Immature natural killer cell (primary cell): ENCODE results near the gene CD86. TPM values are rescaled to one million over a fixed set of nuclear protein-coding genes. Genes with fewer than 3 reads are reported as not detected.

Experiments used
- DNase-seq, 3 donors: peaks; one replicate each; pipeline ENCODE4 v3.0.0; 2022; ENCODE audit warnings: mixed read lengths in 1 of 3
- H3K27ac Mint-ChIP-seq, 6 donors: one replicate each; pipeline ENCODE4 v1.8.0; 2020; ENCODE audit warnings: mixed read lengths in 6 of 6, mild to moderate bottlenecking in 5 of 6, inconsistent platforms in 4 of 6, moderate library complexity in 3 of 6
- H3K27me3 Mint-ChIP-seq, 3 donors: one replicate each; pipeline ENCODE4 v1.8.0; 2020 to 2021; ENCODE audit warnings: low read depth in 3 of 3, mild to moderate bottlenecking in 3 of 3, mixed read lengths in 3 of 3, moderate library complexity in 3 of 3, inconsistent platforms in 1 of 3
- H3K36me3 Mint-ChIP-seq, 3 donors: one replicate each; pipeline ENCODE4 v1.8.0; 2020; ENCODE audit warnings: mixed read lengths in 3 of 3, inconsistent platforms in 2 of 3, mild to moderate bottlenecking in 2 of 3
- H3K4me1 Mint-ChIP-seq, 2 donors: one replicate each; pipeline ENCODE4 v1.8.0; 2020; ENCODE audit warnings: inconsistent platforms in 2 of 2, mild to moderate bottlenecking in 2 of 2, mixed read lengths in 2 of 2, moderate library complexity in 1 of 2
- H3K4me3 Mint-ChIP-seq, 5 donors: one replicate each; pipeline ENCODE4 v1.8.0; 2020; ENCODE audit warnings: mild to moderate bottlenecking in 5 of 5, mixed read lengths in 5 of 5, inconsistent platforms in 3 of 5, moderate library complexity in 3 of 5
- H3K9me3 Mint-ChIP-seq, 6 donors: one replicate each; pipeline ENCODE4 v1.8.0; 2020; ENCODE audit warnings: mild to moderate bottlenecking in 6 of 6, mixed read lengths in 6 of 6, inconsistent platforms in 4 of 6, moderate library complexity in 3 of 6
- polyA plus RNA-seq, 3 donors: library from polyadenylated mRNA; unstranded; fragments of 300-500 nt; fragmentation: Illumina TruSeq; gene quantifications; one replicate each; pipeline ENCODE4 v1.2.3, GENCODE V29; 2021

The CD86 gene
- polyA plus RNA-seq, 3 donors from 2014 or later: 1.1 to 7.4 (median 6.2) TPM

DNA sequence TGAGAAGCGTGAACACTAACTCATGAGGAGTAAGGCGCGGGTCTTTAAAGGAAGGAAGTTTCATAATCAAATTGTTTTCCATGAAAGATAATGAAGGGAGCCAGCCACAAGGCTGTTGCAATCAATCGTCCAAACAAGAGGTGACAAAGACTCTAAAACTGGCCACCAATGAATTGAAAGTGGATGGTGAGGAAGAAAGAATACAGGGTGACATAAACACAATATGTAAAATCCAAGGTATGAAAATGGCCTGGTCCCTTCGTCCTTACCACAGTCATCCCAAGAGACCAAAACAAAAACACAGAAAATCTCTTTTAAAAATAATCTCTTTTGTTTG lies 12.0 kb downstream of the CD86 start:
- peak overlapping the region in 1 of 6 donors; percentile 5 for H3K27ac Mint-ChIP-seq
- no peaks in the 10 kb centered on the region for H3K36me3 Mint-ChIP-seq
- peaks cover 0 to 3% (median 0%) of the 10 kb centered on the region in 6 donors for H3K9me3 Mint-ChIP-seq
- peaks cover 0 to 2% of the 10 kb centered on the region in 2 donors for H3K4me1 Mint-ChIP-seq
- no peak for DNase-seq
- peaks cover 0 to 2% (median 0%) of the 10 kb centered on the region in 3 donors for H3K27me3 Mint-ChIP-seq
- peak overlapping the region in 1 of 5 donors; percentile 23 for H3K4me3 Mint-ChIP-seq

DNA sequence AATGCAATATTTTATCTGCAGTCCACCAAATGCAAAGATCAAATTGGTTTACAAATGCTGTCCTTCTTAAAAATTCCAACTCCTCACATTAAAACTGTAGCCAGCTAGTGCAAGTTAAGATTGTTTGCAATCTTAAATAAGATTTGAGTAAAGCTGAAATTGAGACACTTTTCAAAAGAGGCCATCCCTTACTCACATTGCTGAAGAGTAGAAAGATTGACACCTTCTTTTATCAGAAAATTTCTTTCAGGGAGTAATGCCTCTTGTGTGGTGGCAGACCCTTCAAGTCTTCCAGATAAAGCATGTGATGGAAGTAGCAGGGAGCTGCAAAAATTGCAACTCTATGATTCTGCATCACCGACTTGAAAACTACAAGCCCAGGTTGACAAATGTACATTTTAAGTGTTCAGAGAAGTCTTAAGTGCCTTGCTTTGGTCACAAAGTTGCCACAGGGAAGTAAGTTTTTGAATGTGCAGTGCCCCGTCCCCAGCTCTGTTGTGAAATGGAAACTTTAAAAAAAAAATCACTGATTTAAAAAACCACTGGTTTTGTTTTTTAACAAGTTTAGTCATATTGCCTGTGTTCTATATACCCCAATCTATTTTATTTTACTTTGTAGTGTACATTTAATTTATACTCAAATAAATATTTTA lies 12.6 kb downstream of the CD86 start:
- Mint-ChIP-seq H3K4me1 (peaks cover 0 to 2% of the 10 kb centered on the region in 2 donors), H3K4me3 (no peak overlapping the region), H3K27me3 (peaks cover 0 to 2% (median 0%) of the 10 kb centered on the region in 3 donors), H3K36me3 (no peaks in the 10 kb centered on the region), H3K9me3 (peaks cover 0 to 3% (median 0%) of the 10 kb centered on the region in 6 donors), H3K27ac (no peak overlapping the region)
- DNase-seq: no peak

DNA sequence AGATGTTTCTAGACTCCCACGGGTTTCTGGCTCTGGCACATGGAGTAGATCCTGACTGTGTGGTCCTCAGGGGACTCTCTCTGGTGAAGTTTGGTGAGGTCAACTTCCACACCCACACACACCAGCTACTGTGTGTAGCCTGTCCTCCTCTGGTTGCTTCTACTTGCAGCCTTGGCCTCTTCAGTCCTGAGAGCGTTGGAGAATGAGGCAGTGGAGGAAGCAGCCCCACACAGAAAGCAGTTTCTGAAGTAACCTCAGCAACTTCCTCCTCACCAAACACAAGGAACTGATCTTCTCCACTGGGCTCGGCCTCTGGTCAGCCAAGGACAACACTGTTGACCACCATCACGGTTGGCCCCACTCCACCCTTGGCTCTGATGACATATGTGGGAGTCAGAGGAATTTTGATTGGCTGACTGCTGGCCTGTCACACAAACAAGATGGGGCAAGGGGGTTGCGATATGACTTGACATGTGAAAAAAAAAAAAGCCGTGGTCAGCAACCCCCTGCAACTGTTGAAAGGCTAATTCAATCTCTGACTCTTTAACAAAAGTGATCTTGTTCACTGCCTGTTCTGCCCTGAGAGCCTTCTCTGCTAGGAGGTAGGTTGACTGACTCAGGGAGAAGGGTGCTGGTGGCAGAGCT lies 19.6 kb downstream of the CD86 start:
- Mint-ChIP-seq H3K4me1 (no peaks in the 10 kb centered on the region), H3K27me3 (peaks cover 0 to 2% (median 0%) of the 10 kb centered on the region in 3 donors), H3K27ac (no peak overlapping the region), H3K9me3 (peaks cover 0 to 10% (median 0%) of the 10 kb centered on the region in 6 donors), H3K4me3 (no peak overlapping the region), H3K36me3 (no peaks in the 10 kb centered on the region)
- no peak for DNase-seq

DNA sequence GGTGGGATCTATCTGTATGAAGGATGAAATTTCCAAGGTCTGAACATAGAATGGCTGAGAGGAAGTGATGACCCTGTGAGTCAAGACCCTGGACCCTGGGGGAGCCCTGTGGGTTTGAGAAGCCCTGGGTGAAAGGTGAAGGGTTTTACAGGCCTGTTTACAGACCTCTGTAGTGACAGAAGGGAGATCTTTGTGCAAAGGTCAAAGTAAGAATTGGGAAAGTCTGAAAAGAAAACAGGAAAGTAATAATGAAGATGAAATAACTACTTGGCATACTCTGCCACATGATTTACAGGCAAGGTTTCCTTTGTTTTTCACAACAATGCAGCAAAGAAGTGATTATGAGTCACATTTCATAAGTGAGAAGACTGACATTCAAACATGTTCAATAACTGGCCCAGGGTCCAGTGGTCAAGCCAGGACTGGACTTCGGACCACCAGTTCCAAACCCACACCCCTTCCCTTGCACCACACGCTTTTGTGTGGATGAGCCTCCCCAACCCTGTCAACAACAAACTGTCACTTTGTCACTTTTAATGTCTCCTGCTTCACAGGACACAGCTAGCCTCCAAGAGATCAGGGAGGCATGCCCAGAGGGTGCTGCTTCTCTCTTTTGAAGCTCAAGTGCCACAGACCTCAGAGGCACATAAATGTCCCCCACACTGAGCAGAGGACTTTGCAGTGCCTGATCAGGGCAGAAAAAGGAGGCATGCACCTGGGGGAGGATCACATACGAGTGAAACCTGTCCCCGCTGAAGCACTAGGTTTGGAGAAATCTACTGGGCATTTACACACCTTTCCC lies 21.5 kb downstream of the CD86 start:
- DNase-seq: no peak
- peaks cover 0 to 3% (median 2%) of the 10 kb centered on the region in 3 donors for H3K27me3 Mint-ChIP-seq
- peaks cover 0 to 9% (median 0%) of the 10 kb centered on the region in 6 donors for H3K9me3 Mint-ChIP-seq
- H3K4me3 Mint-ChIP-seq: no peak overlapping the region
- H3K36me3 Mint-ChIP-seq: no peaks in the 10 kb centered on the region
- no peaks in the 10 kb centered on the region for H3K4me1 Mint-ChIP-seq
- H3K27ac Mint-ChIP-seq: no peak overlapping the region

DNA sequence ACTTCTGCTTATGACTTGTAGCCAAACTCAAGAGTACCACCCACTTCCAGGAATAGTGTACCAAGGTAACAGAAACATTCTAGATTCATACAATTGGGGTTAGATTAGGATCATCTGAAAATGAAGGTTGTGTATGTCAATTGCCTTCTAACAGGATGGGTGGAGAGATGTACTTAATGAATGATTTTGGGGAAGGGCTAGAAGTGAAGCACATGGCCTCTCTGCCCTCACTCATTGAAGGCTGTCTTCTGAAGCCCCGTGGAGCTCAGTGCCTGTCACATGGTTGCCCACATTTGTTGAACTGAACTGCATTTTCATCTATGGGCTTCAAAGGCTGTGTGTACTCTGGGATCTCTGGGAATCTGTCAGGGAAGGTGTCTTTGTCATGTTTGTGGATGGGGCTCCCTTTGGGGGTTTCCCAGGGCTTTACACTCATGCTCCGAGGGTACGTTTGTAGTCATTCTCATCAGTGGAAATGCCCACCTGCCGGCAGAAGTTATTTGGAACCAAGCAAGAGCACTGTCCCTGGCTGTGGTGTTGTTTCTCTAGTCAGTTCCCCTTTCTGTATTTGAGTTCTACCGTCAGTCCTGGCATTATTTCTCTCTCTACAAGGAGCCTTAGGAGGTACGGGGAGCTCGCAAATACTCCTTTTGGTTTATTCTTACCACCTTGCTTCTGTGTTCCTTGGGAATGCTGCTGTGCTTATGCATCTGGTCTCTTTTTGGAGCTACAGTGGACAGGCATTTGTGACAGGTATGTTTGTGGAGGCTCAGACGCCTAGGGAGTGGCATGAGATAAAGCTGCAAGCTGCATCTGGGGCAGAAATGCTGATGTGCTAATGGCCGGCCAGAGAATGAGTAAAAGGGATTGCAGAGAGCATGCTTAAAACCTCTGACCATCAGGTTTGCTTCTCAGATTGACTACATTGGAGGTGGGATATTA lies 22.4 kb downstream of the CD86 start:
- peaks cover 0 to 3% (median 2%) of the 10 kb centered on the region in 3 donors for H3K27me3 Mint-ChIP-seq

DNA sequence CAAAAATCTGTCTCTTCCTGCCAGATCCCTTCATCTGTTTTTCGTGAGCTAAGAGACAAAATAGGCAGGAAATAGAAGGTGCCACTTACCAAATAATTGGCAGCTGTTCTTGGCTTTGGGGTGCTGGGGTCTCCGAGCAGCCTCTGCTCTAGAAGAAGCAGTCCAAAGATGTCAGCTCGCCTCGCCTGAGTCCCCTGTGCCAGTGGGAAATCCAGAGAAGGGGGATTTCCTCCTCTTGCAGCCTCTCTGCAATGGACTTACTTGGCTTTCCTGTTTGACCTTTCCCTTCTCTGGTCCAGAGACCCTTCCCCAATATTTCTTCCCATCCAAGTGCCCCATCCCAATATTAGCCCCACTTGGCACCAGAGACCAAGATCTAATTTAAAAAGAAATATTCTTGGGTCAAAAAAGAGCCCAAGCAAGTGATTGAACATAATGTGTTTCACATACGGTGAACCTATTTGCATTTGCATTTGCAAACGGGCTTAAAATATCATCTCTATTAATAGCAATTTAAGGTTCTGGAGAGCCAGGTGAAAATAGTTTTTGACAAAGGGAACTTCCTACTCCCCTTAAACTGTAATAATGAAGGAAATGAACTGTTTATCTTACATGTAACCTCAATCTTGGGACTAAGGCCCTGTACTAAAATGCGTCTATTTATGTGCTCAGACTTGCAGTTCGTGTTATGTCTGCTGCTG lies 23.2 kb downstream of the CD86 start:
- no peak for DNase-seq
- Mint-ChIP-seq H3K9me3 (peaks cover 0 to 5% (median 0%) of the 10 kb centered on the region in 6 donors), H3K27me3 (peaks cover 1 to 5% (median 2%) of the 10 kb centered on the region in 3 donors), H3K4me3 (no peak overlapping the region), H3K4me1 (no peaks in the 10 kb centered on the region), H3K36me3 (no peaks in the 10 kb centered on the region), H3K27ac (no peak overlapping the region)

More for the DNA sequence above, 22.4 kb downstream of the CD86 start:
- Mint-ChIP-seq H3K27ac (no peak overlapping the region), H3K9me3 (peaks cover 0 to 7% (median 0%) of the 10 kb centered on the region in 6 donors), H3K4me3 (no peak overlapping the region), H3K36me3 (no peaks in the 10 kb centered on the region), H3K4me1 (no peaks in the 10 kb centered on the region)
- DNase-seq: no peak

DNA sequence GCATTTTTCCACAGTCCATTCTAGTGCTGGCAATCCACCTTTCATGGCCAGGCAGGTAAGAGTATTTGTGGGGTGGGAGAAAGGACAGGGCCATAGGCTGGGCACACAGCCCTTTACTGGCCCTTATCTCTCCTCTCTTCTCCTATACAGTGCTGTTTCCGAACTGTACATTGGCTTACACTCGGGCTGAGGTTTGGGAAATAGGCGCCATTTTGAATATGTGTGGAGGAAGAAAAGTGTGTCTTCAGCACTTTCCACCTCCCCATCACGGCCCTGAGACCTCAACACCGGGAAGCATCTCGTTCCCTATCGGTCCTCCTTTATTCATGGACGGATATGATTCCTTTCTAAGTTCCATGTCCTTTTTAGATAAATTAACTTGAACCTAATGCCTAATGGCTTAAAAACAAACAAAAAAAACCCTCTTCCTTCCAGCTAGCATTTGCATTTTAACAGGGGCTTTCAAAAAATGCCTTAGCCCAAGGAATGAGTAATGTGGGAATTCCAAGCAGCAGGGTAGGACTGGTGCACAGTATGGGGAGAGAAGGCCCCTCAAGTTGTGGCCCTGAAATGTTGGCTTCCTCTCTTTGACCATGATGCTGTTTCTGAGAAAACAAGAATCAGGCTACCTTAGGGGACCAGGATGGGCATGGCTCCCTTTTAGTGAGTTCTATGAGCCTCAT lies 24.5 kb downstream of the CD86 start:
- Mint-ChIP-seq H3K9me3 (peaks cover 0 to 2% (median 0%) of the 10 kb centered on the region in 6 donors), H3K27ac (no peak overlapping the region), H3K4me1 (no peaks in the 10 kb centered on the region), H3K36me3 (no peaks in the 10 kb centered on the region), H3K27me3 (peaks cover 2 to 5% (median 4%) of the 10 kb centered on the region in 3 donors), H3K4me3 (no peak overlapping the region)
- no peak for DNase-seq

DNA sequence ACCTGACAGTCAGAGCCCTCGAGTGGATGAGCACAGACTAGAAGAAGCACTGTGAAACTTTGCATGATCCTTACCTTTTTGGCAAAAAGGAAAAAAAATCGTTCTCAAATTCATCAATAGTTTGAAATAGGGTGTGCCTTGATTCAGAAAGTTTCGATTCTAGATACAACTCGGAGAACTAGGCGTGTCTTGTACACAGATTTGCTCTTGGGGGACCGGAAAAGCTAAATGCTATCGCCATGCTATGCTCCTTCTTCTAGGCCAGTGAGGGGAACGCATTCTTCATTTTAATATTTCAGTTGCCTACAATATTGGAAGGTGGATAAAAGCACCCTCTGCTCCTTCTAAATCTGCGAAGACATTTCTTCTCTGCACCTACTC lies 25.0 kb downstream of the CD86 start:
- Mint-ChIP-seq H3K27ac (no peak overlapping the region), H3K4me3 (no peak overlapping the region), H3K36me3 (no peaks in the 10 kb centered on the region), H3K9me3 (peaks cover 0 to 2% (median 0%) of the 10 kb centered on the region in 6 donors), H3K27me3 (peaks cover 2 to 5% (median 4%) of the 10 kb centered on the region in 3 donors), H3K4me1 (no peaks in the 10 kb centered on the region)
- DNase-seq: no peak

DNA sequence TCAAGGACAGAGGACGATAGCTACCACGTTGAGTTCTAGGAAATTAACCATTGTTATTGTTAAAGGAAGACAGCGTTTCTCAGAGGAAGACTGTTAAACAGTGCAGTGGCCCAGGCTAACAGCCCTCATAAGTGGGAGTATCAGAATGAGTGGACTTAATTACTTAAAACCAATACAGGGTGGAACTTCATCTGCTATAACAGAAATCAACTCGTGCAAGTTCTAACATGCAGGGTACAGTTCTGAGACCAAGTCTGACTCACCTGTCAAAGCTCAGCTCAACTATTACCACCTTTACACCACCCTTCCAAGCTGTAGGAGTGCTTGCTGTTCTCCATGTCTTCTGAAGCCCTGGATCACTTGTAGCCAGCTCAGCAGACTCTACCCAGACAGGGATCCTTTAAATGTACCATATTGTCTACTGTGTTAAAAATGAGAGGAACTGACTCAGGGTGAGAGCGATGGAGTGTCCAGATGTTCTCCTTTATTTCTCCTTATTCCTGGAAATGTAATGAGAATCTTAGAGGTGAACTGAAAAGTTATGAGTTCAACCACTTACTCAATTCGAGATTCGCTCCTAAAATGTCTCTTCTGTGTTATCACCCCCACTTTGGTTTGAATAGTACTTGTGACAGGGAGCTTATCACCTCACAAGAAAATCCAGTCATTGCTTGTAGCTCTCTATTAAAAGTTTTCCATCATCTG lies 26.5 kb downstream of the CD86 start:
- Mint-ChIP-seq H3K9me3 (peaks cover 0 to 2% (median 0%) of the 10 kb centered on the region in 6 donors), H3K4me1 (no peaks in the 10 kb centered on the region), H3K4me3 (no peak overlapping the region), H3K27me3 (peaks cover 2 to 5% (median 4%) of the 10 kb centered on the region in 3 donors), H3K36me3 (no peaks in the 10 kb centered on the region), H3K27ac (no peak overlapping the region)
- DNase-seq: no peak

DNA sequence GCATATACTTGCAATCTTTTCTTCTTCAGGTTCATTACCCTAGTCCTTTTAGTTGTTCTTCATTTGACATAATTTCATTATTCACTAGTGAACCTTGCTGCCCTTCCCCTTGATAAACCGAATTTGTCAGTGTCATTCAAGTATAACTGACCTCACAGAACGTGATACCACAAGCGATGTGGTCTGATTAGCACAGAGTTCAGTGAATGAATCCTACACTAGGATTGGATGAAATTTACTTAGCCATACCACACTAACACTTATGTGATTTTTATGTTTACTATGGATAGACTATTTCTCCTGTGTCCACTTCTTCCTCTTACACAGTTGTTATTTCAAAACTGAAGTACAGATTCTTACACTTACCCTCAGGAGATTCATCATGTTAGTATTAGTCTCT lies 27.2 kb downstream of the CD86 start:
- Mint-ChIP-seq H3K27ac (no peak overlapping the region), H3K36me3 (no peaks in the 10 kb centered on the region), H3K9me3 (peaks cover 0 to 2% (median 0%) of the 10 kb centered on the region in 6 donors), H3K4me3 (no peak overlapping the region), H3K27me3 (peaks cover 2 to 5% (median 4%) of the 10 kb centered on the region in 3 donors), H3K4me1 (no peaks in the 10 kb centered on the region)
- DNase-seq: no peak

DNA sequence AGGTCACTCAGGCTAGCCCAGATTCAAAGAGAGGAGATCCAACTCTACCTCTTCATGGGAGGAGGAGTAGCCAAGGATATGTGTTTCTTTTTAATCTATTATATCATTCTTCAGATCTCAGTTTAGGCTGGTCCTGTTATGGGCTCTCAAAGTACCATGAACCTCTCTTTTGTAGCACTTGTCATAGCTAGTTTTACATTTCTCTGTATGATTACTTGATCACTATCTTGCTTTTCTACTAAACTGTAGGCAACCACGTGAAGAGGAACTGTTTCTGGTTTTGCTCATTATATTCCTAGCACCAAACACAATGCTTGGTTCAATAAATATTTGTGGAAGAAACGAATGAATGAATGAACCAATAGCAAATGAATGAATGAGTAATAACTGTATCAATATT lies 29.6 kb downstream of the CD86 start:
- H3K36me3 Mint-ChIP-seq: no peaks in the 10 kb centered on the region
- no peak for DNase-seq
- no peak overlapping the region for H3K27ac Mint-ChIP-seq
- no peaks in the 10 kb centered on the region for H3K4me1 Mint-ChIP-seq
- no peaks in the 10 kb centered on the region for H3K9me3 Mint-ChIP-seq
- no peak overlapping the region for H3K4me3 Mint-ChIP-seq
- H3K27me3 Mint-ChIP-seq: peaks cover 0 to 5% (median 4%) of the 10 kb centered on the region in 3 donors

DNA sequence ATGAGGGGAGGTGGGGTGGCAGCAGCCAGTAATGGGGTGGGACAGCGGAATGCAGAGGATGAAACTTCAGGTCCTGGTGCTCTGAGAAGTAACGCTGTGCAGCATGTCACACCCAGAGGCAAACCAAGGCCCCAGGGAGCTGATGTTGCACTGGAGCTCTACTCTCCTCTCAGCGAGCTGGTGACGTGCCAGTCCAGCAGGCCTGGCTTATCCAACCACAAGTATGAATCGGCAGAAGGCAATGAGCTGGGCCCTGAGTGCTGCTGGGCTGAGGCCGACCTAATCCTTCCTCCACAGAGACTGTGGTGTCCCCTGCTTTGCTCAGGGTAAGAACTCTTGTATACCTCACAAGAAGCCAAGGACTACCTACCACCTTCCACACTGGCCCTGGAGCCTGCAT lies 30.5 kb downstream of the CD86 start:
- DNase-seq: no peak
- Mint-ChIP-seq H3K27me3 (peaks cover 0 to 5% (median 4%) of the 10 kb centered on the region in 3 donors), H3K27ac (no peak overlapping the region), H3K4me1 (no peaks in the 10 kb centered on the region), H3K4me3 (no peak overlapping the region), H3K36me3 (no peaks in the 10 kb centered on the region), H3K9me3 (no peaks in the 10 kb centered on the region)
